NT2/D1 (cell line): ENCODE results near the gene NBEAL2.

Experiments used
- DNase-seq: peaks from one replicate; pipeline ENCODE4 v3.0.0-alpha.2; 2011; ENCODE audit warnings: low read depth, low spot score
- H3K27me3 ChIP-seq: 2 replicates; pipeline ENCODE4 v1.6.0; 2011; ENCODE audit warnings: mild to moderate bottlenecking; ENCODE audit not compliant: insufficient read length, insufficient read depth
- H3K36me3 ChIP-seq: 2 replicates; pipeline ENCODE4 v1.6.1; 2011; ENCODE audit warnings: mild to moderate bottlenecking, low read length, mixed read lengths; ENCODE audit not compliant: insufficient read depth, insufficient read length
- H3K4me1 ChIP-seq: 2 replicates; pipeline ENCODE4 v1.5.1; 2011; ENCODE audit not compliant: insufficient read depth, insufficient read length
- H3K4me3 ChIP-seq: 2 replicates; pipeline ENCODE4 v1.5.1; 2011; ENCODE audit warnings: low read depth; ENCODE audit not compliant: insufficient read length
- H3K9ac ChIP-seq: 2 replicates; pipeline ENCODE4 v1.6.0; 2011; ENCODE audit warnings: low read depth; ENCODE audit not compliant: insufficient read length
- H3K9me3 ChIP-seq: 2 replicates; pipeline ENCODE4 v1.5.1; 2011; ENCODE audit warnings: mild to moderate bottlenecking, low read length; ENCODE audit not compliant: insufficient read depth
- SUZ12 ChIP-seq: IDR thresholded peaks from 2 replicates; pipeline ENCODE4 v1.6.1; 2011; ENCODE audit not compliant: insufficient read length, insufficient read depth; ENCODE audit errors: extremely low read depth
- YY1 ChIP-seq: IDR thresholded peaks from 2 replicates; pipeline ENCODE4 v1.6.1; 2011; ENCODE audit not compliant: insufficient read length, insufficient read depth
- ZNF274 ChIP-seq: IDR thresholded peaks from 2 replicates; pipeline ENCODE4 v1.6.1; 2011; ENCODE audit warnings: mild to moderate bottlenecking, low read depth, low read length

Gene NBEAL2

GRCh38 chr3:47008234-47008796, 28.8 kb downstream of the NBEAL2 start:
- Histone ChIP-seq H3K9ac (no peak overlapping the region), H3K4me3 (no peak overlapping the region), H3K27me3 (no peaks in the 10 kb centered on the region), H3K9me3 (no peaks in the 10 kb centered on the region), H3K36me3 (peaks cover 44% of the 10 kb centered on the region), H3K4me1 (peaks cover 5% of the 10 kb centered on the region)
- DNase-seq: no peak
- no peak for TF ChIP-seq YY1
- no peak for TF ChIP-seq SUZ12
- TF ChIP-seq ZNF274: no peak

DNA sequence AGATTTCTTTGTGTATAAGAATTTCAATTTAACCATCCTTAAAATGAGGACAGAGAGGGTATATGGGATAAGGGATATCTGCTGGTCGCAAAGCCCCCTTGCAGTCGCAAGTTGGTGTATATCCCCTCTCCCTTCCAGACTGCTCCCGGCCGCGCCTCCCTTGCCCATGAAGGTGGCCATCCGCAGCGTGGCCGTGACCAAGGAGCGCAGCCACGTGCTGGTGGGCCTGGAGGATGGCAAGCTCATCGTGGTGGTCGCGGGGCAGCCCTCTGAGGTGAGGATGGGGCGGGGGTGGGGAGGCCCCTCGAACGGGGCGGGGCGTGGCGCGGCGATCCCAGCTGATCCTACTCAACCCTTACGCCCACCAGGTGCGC, 29.4 kb downstream of the NBEAL2 start:
- Histone ChIP-seq H3K36me3 (peaks cover 44% of the 10 kb centered on the region), H3K27me3 (no peaks in the 10 kb centered on the region), H3K4me1 (peaks cover 6% of the 10 kb centered on the region), H3K4me3 (peak overlapping the region; percentile 19), H3K9ac (peak overlapping the region; percentile 26), H3K9me3 (no peaks in the 10 kb centered on the region)
- no peak for DNase-seq
- no peak for TF ChIP-seq ZNF274
- no peak for TF ChIP-seq SUZ12
- TF ChIP-seq YY1: no peak

GRCh38 chr3:47009225-47010110, 30.0 kb downstream of the NBEAL2 start:
- H3K36me3 ChIP-seq: peaks cover 48% of the 10 kb centered on the region
- TF ChIP-seq ZNF274 (no peak), SUZ12 (no peak), YY1 (no peak)
- no peak for DNase-seq
- H3K9ac ChIP-seq: peak overlapping the region; percentile 89
- peaks cover 6% of the 10 kb centered on the region for H3K4me1 ChIP-seq
- H3K27me3 ChIP-seq: no peaks in the 10 kb centered on the region
- peak overlapping the region; percentile 54 for H3K4me3 ChIP-seq
- H3K9me3 ChIP-seq: no peaks in the 10 kb centered on the region

DNA sequence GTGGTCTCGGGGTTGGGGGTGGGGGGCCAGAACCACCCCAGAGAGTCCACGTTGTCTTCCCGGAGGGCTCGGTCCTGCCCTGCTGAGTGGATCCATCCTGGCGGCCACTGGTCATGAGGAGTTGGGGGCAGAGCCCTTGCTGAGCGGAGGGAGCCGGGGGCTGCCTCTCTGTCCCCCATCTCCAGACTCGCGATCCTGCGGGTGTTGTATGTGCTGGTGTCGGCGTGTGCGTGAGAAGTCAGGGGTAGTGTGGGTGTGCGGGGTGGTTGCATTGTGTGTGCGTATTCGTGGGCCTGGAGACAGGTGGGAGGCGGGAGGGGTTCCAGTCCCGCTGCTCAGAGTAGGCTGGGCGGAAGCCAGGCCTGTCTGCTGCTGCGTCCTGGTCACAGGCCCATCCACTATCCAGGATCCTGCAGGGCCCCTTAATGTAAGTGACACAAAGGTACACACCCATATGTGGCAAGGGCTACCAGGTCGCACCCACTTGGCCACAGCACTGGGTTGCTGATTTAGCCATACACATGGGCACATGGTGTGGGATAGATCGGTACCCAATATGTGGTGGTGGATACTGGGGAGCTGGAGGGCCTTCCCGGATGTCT, 30.7 kb downstream of the NBEAL2 start:
- H3K27me3 ChIP-seq: no peaks in the 10 kb centered on the region
- H3K4me1 ChIP-seq: peaks cover 6% of the 10 kb centered on the region
- no peaks in the 10 kb centered on the region for H3K9me3 ChIP-seq
- DNase-seq: no peak
- TF ChIP-seq SUZ12 (no peak), YY1 (no peak), ZNF274 (no peak)
- peaks cover 45% of the 10 kb centered on the region for H3K36me3 ChIP-seq
- peak overlapping the region; percentile 54 for H3K4me3 ChIP-seq
- peak overlapping the region; percentile 89 for H3K9ac ChIP-seq

DNA sequence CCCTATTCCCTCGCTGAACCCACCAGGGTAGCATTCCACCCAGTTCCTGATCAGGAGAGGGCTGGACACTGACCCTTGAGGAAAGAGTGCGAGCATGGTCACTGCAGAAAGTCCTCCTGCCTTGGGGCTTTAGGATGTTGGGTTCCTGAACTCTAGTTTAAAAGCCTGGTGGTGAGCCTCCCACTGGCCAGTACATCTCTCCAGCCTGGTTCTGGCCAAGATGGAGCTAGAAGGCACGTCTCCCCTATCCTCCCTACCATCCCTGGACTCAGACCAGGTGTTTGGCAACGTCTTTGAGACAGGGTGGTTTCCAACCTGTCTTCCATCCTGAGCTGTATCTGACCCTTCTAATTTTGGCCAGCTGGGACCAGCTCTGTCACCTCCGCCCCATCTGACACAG, 31.4 kb downstream of the NBEAL2 start:
- peaks cover 6% of the 10 kb centered on the region for H3K4me1 ChIP-seq
- H3K9me3 ChIP-seq: no peaks in the 10 kb centered on the region
- H3K27me3 ChIP-seq: no peaks in the 10 kb centered on the region
- TF ChIP-seq SUZ12 (no peak), ZNF274 (no peak), YY1 (no peak)
- DNase-seq: no peak
- no peak overlapping the region for H3K4me3 ChIP-seq
- no peak overlapping the region for H3K9ac ChIP-seq
- peaks cover 44% of the 10 kb centered on the region for H3K36me3 ChIP-seq

- H3K4me1 ChIP-seq: peaks cover 9% of the 10 kb centered on the region
- H3K4me3 ChIP-seq: no peak overlapping the region
- peaks cover 39% of the 10 kb centered on the region for H3K36me3 ChIP-seq
- TF ChIP-seq YY1 (no peak), SUZ12 (no peak)
- H3K9me3 ChIP-seq: no peaks in the 10 kb centered on the region
- no peaks in the 10 kb centered on the region for H3K27me3 ChIP-seq
- no peak for DNase-seq
- no peak overlapping the region for H3K9ac ChIP-seq
Measured at GRCh38 chr3:47011371-47011770, 31.9 kb downstream of the NBEAL2 start.

- TF ChIP-seq YY1 (no peak), ZNF274 (no peak), SUZ12 (no peak)
- DNase-seq: no peak
- Histone ChIP-seq H3K9ac (no peak overlapping the region), H3K9me3 (no peaks in the 10 kb centered on the region), H3K36me3 (peaks cover 35% of the 10 kb centered on the region), H3K27me3 (no peaks in the 10 kb centered on the region), H3K4me1 (peaks cover 13% of the 10 kb centered on the region), H3K4me3 (no peak overlapping the region)
Measured at GRCh38 chr3:47012342-47013230, 33.1 kb downstream of the NBEAL2 start.
